Fibroblast of villous mesenchyme (primary cell): ENCODE results near the gene TMEM139. TPM values are rescaled to one million over a fixed set of nuclear protein-coding genes. Genes with fewer than 3 reads are reported as not detected.

Source experiments
- DNase-seq: peaks from one replicate; pipeline ENCODE4 v3.0.0-alpha.2; 2010; ENCODE audit warnings: low read depth
- H3K4me3 ChIP-seq: 2 replicates; pipeline ENCODE4 v1.5.1; 2011; ENCODE audit warnings: low read depth, mild to moderate bottlenecking, low read length
- total RNA-seq: library from RNA; depleted of rRNA; stranded (reverse); fragments of >200 nt; gene quantifications from 2 replicates; pipeline ENCODE4 v1.2.3, GENCODE V29; 2012
- TF ChIP-seq, protein P1 (sequence below): IDR thresholded peaks from 2 replicates; pipeline ENCODE4 v1.5.1; 2012; ENCODE audit warnings: low read depth, mild to moderate bottlenecking, low read length; ENCODE audit not compliant: insufficient read depth

The TMEM139 gene
- total RNA-seq, 1 donor, result not detected

DNA sequence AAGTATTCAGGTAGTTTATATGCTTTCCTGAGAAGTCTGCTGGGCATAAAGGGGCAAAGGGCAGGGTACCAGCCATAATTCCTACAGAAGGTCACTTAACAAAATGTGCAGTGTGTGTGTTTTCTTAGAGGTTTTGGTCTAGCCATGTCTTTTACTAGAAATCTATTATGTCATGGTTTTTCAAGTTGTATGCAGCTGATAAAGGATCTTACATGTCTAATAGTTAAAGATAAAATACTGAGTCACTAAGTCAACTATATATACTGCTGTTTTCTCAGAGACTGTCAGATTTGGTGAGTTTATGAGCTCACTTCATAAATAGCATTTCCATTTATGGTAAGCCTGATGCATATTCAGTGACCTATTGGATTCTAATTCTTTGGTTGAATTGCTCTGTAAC, 11.1 kb downstream of the TMEM139 start:
- H3K4me3 ChIP-seq, result no peak overlapping the region
- TF ChIP-seq, protein P1, sequence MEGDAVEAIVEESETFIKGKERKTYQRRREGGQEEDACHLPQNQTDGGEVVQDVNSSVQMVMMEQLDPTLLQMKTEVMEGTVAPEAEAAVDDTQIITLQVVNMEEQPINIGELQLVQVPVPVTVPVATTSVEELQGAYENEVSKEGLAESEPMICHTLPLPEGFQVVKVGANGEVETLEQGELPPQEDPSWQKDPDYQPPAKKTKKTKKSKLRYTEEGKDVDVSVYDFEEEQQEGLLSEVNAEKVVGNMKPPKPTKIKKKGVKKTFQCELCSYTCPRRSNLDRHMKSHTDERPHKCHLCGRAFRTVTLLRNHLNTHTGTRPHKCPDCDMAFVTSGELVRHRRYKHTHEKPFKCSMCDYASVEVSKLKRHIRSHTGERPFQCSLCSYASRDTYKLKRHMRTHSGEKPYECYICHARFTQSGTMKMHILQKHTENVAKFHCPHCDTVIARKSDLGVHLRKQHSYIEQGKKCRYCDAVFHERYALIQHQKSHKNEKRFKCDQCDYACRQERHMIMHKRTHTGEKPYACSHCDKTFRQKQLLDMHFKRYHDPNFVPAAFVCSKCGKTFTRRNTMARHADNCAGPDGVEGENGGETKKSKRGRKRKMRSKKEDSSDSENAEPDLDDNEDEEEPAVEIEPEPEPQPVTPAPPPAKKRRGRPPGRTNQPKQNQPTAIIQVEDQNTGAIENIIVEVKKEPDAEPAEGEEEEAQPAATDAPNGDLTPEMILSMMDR, result no peak
- DNase-seq, result peak; percentile 73

DNA sequence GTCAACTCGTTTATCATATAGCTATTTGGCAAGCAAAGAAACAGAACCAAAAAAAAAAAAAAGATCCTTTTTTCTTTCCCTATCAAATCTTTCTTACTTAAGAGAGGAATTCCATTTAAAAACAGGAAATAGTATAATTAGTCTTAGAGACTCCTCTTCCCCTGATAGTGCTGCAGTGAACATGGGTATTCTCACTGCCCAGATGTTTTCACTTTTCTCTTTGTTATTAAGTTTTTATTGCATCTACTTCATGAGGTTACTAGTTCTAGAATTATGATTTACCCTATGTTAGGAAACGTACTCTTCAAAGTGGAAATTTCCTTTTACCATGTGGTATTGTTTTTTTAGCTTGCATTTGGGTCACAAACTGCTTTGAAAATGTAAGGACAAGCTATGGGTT, 11.9 kb downstream of the TMEM139 start:
- no peak overlapping the region for H3K4me3 ChIP-seq
- peak; percentile 62 for DNase-seq
- TF ChIP-seq, protein P1, result no peak

DNA sequence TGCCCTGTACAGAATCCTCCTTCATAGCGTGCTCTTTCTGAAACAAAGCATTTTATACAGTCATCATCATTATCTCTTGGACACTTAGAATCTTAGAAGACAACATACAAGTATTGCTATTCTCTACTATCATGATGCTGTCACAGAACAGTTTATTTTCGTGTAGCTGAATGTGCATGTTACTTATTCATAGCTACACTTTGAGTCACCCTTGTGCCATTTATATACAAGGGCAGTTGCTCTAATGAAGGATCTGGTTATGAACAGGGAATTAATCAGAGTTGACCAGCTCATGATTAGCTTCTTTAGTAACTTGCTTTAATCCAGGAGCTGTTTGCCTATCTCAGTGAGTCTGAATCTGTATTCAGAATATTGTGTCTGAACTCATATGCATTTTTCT, 14.6 kb downstream of the TMEM139 start:
- DNase-seq, result no peak
- H3K4me3 ChIP-seq, result no peak overlapping the region
- TF ChIP-seq, protein P1, result no peak

DNA sequence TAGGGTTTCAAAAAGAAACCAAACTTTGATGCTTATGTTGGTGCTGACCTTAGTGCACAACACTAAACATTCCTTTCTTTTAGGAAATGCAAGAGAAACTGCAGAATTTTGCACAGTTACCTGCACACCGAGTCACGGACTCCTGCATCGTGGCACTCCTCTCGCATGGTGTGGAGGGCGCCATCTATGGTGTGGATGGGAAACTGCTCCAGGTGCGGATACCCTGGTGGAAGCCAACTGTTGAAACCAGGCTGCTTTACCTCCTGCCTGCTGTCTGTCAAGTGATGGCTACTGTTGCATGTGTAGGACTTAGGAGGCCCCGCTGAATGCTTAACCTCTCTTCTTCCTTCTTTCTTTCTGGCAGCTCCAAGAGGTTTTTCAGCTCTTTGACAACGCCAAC, 15.1 kb downstream of the TMEM139 start:
- TF ChIP-seq, protein P1, result peak; percentile 69
- no peak overlapping the region for H3K4me3 ChIP-seq
- no peak for DNase-seq

DNA sequence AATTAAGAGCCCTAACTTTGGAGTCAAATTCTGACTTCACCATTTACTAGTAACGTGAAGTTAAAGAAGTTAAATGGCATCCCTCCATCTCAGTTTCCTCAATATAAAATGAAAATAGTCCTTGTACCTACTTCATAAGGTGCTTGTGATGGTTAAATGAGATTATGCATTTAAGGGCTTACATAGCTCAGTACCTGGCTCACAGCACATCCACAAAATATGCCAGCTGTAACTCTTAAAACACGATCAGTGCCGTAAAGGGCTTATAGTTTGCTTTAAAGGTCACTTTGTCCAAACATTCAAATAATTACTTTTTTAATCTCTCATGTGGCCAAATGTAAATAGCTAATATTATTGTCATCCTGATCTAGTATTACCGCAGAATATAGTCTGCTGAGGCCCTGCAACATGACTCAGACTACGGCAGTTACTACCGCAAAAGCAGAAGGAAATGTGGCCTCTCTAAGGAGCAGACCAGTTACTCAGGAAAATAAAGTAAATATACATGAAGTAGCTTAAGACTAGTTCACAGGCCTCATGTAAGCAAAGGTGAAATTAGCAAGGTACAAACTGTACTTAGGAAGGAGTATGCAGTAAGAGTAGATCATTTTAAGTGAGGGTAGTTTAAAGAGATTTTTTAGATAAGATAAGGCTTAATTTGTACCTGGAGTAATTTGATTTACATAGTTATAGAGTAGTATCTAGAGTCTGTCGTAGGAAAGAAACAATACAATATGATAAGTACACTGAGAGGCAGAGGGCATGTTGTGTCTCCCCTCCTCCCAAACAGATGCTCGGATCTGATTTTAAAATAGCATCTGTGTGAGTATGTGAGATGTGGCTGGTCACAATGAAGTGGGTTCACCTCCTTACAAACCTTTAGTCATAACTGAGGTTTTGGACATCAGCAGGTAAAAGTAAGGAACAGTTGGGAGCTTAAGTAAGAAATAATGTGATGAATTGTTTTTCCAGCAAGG, 16.5 kb downstream of the TMEM139 start:
- TF ChIP-seq, protein P1, result no peak
- H3K4me3 ChIP-seq, result no peak overlapping the region
- no peak for DNase-seq

DNA sequence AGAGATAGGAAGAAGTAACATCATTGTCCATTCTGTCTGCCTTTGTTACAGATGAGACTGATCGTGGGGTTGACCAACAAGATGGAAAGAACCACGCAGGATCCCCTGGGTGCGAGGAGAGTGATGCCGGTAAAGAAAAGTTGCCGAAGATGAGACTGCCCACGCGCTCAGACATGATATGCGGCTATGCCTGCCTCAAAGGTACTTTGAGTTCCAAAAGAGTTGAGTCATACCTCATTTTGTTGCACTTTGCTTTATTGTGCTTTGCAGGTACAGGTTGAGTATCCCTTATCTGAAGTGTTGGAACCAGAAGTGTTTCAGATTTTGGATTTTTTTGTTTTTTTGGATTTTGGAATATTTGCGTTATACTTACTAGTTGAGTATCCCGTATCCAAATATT, 19.0 kb downstream of the TMEM139 start:
- TF ChIP-seq, protein P1, result no peak
- H3K4me3 ChIP-seq, result no peak overlapping the region
- no peak for DNase-seq
